Pancreas (tissue), 10 donors: ENCODE results near the gene BHLHA15. TPM values are rescaled to one million over a fixed set of nuclear protein-coding genes. Genes with fewer than 3 reads are reported as not detected.
"Not testable (repeated sequence)": the region's sequence is repeated elsewhere in the genome, so short reads cannot be mapped to it uniquely, and the experiment has no call there.

ENCODE experiments used
- ATAC-seq, 4 donors: fragments of 200-7000 bp; cut with Tn5 transposase; one replicate each; pipeline versions ENCODE4 v1.8.0 to v1.9.1; 2020; ENCODE audit warnings: mild to moderate bottlenecking in 4 of 4, moderate library complexity in 4 of 4
- DNase-seq, 6 donors: peaks; one replicate each; pipeline ENCODE4 v3.0.0-alpha.2; 2020
- FAIRE-seq: peaks from 2 replicates; lab custom pipeline; 2012; peaks lifted over from hg19 to GRCh38; lab: Jason Lieb, UNC
- H3K27ac ChIP-seq, 4 donors: fragments of 200-600 bp; sonication (generic); 1 replicate in 3 of 4; 2 replicates in 1 of 4; pipeline versions ENCODE4 v1.5.0 to v1.8.0; 2020
- H3K27me3 ChIP-seq, 4 donors: fragments of 200-600 bp; one replicate each; pipeline ENCODE4 v1.8.0; 2021
- H3K36me3 ChIP-seq, 3 donors: fragments of 200-600 bp; sonication (generic) in 1 of 3; one replicate each; pipeline versions ENCODE4 v1.5.0 to v1.8.0; 2020 to 2021
- H3K4me1 ChIP-seq, 3 donors: fragments of 200-600 bp; one replicate each; pipeline ENCODE4 v1.8.0; 2021
- H3K4me3 ChIP-seq, 4 donors: fragments of 200-600 bp; sonication (generic) in 2 of 4; one replicate each; pipeline versions ENCODE4 v1.5.0 to v1.8.0; 2020 to 2021
- H3K9me3 ChIP-seq, 4 donors: fragments of 200-600 bp; one replicate each; pipeline ENCODE4 v1.8.0; 2021
- CTCF ChIP-seq, 4 donors: fragments of 200-600 bp; sonication (generic) in 3 of 4; IDR thresholded peaks; one replicate each; pipeline versions ENCODE4 v1.5.0 to v1.8.0; 2021; ENCODE audit warnings: antibody characterized with exemption in 4 of 4
- WGBS, 2 donors: extraction: QIAGEN DNeasy Blood & Tissue Kit; methylation state at CpG; one replicate each; pipeline ENCODE4 v1.1.7; 2013; 5-methylcytosine and 5-hydroxymethylcytosine counted together
- intact Hi-C, 3 donors: fragments of 100-400 bp; cut with DNase I; formaldehyde crosslinking; loops; one replicate each; pipeline versions ENCODE4 v1.11.1 to v1.14.2; 2022
- polyA plus RNA-seq, 2 donors: library from polyadenylated mRNA; stranded (reverse); fragments of 200-250 nt; gene quantifications; one replicate each; pipeline ENCODE4 v1.2.3, GENCODE V29; 2013
- total RNA-seq, 6 donors: library from RNA; stranded (reverse); fragmentation: NEBNext Ultra II Directional in 4 of 6; extraction: Animal tissue kit (Norgen Biotek cat#: 25700) in 4 of 6; gene quantifications; one replicate each; pipeline versions ENCODE4 v1.2.1 to v1.2.4, GENCODE V29; 2021 to 2023
- donor health status: healthy with polysubstance abuse.
- donor health status: DM: no; HTN: no; CAD: no; lungs with moderate emphysema.
- donor health status: DM: no; HTN: no; CAD: no.
- donor health status: control.
- donor health status: control.
- donor health status: Bipolar disorder and iron deficiency.
- donor health status: DM: yes; HTN: yes; CAD: no.
- donor health status: DM: no; HTN: no; CAD: no.
- donor health status: DM: no; HTN: no; CAD: no.
- donor health status: DM: yes; HTN: yes; CAD: no.

BHLHA15 gene
- total and polyA plus RNA-seq, 8 donors, result 32.5 to 405 (median 105) TPM

DNA sequence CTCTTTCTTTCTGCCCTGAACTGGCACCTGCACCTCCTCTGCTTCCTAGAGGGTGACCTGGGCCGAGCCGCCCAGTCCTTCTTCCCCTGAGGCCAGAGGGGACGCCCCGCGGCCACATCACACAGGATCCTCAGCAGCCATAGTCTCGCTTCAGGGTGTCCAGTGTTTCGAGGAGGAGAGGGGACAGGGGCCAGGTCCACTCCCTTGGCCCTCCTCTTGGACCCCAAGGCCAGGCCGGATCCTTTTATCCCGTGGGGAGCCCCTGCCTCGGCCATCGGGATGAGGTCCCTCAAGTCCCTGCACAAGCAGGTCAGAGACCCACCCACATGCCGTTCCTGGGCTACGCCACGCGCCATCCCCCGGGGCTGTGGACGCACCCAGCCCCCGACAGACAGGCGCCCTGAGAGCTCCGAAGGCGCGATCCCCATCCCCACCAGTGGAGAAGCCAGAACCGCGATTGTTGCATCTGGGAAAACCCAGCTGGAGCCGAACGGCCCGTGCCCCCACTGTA is 3.6 kb downstream of the BHLHA15 start:
- Histone ChIP-seq H3K4me3 (peak overlapping the region in 3 of 4 donors; percentile 58 to 82 (median 62)), H3K4me1 (peaks cover 12 to 28% (median 12%) of the 10 kb centered on the region in 3 donors), H3K27me3 (no peaks in the 10 kb centered on the region), H3K27ac (peak overlapping the region; percentile 88 to 94 (median 90)), H3K9me3 (no peaks in the 10 kb centered on the region), H3K36me3 (peaks cover 0 to 16% (median 0%) of the 10 kb centered on the region in 3 donors)
- peak; percentile 41 to 84 (median 62) for DNase-seq
- FAIRE-seq, result no peak
- WGBS, 2 donors, result 42 to 43% methylated on average over 27 of the region's 27 CpGs
- ATAC-seq, result peak in 1 of 4 donors; percentile 1
- TF ChIP-seq CTCF (IDR thresholded peaks at IDR 0.05), result no peak
- intact Hi-C loops, result loop anchor here in 1 of 3 donors (5.0 kb wide), 1 partner anchor 38 kb away; no protein-coding TSS in a partner anchor

GRCh38 chr7:98215561-98216495 is 4.6 kb downstream of the BHLHA15 start:
- intact Hi-C loops, result no loop called here
- peaks cover 12 to 28% (median 12%) of the 10 kb centered on the region in 3 donors for H3K4me1 ChIP-seq
- ATAC-seq, result peak; percentile 46 to 63 (median 54)
- 44 to 47% methylated on average over 32 of the region's 32 CpGs for WGBS, 2 donors
- no peaks in the 10 kb centered on the region for H3K27me3 ChIP-seq
- peak; percentile 84 to 95 (median 92) for DNase-seq
- FAIRE-seq, result no peak
- no peak for TF ChIP-seq CTCF (IDR thresholded peaks at IDR 0.05)
- H3K36me3 ChIP-seq, result peaks cover 0 to 16% (median 0%) of the 10 kb centered on the region in 3 donors
- H3K4me3 ChIP-seq, result peak overlapping the region in 2 of 4 donors; percentile 62 to 82
- peak overlapping the region; percentile 88 to 94 (median 90) for H3K27ac ChIP-seq
- no peaks in the 10 kb centered on the region for H3K9me3 ChIP-seq

DNA sequence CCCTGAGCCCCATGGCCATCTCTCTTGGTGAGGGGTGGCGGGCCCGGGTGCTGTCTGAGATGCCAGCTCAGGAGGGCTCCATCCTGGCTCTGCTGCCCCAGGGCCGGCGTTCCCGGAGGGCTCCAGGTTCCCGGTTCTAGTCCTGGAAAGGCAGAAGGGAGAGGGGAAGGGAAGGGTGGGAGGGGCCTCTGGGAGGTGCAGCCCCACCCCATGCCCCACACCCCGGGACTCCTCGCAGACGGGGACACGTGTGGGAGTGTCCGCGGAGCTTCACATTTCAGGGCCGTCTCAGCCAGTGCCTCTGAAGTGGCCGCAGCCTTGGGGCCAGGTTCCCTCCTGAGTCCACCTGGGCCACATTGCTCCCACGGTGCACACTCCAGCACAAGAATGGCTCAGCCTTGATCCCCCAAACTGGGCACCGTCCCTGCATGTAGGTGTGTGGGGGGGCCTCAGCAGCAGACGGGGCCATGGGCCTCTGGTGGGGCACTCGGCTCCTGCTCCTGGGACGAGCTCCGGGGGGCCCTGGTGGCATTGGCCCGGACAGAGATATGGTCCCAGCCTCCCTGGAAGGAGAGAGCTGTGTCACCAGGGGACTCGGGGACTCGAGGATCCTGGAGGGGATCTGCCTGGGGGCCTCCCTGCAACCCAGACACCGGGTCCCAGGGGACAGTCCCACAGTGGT is 5.8 kb downstream of the BHLHA15 start:
- no peaks in the 10 kb centered on the region for H3K27me3 ChIP-seq
- H3K27ac ChIP-seq, result peak overlapping the region; percentile 20 to 82 (median 64)
- no peaks in the 10 kb centered on the region for H3K9me3 ChIP-seq
- ATAC-seq, result peak in 3 of 4 donors; percentile 0 to 2 (median 1)
- intact Hi-C loops, result no loop called here
- H3K4me3 ChIP-seq, result no peak overlapping the region
- no peak for FAIRE-seq
- H3K36me3 ChIP-seq, result peaks cover 0 to 16% (median 0%) of the 10 kb centered on the region in 3 donors
- peaks cover 12 to 28% (median 12%) of the 10 kb centered on the region in 3 donors for H3K4me1 ChIP-seq
- 56 to 61% methylated on average over 21 to 24 of the region's 24 CpGs for whole genome bisulfite sequencing, 2 donors
- no peak for TF ChIP-seq CTCF (IDR thresholded peaks at IDR 0.05)
- peak; percentile 40 to 88 (median 63) for DNase-seq

DNA sequence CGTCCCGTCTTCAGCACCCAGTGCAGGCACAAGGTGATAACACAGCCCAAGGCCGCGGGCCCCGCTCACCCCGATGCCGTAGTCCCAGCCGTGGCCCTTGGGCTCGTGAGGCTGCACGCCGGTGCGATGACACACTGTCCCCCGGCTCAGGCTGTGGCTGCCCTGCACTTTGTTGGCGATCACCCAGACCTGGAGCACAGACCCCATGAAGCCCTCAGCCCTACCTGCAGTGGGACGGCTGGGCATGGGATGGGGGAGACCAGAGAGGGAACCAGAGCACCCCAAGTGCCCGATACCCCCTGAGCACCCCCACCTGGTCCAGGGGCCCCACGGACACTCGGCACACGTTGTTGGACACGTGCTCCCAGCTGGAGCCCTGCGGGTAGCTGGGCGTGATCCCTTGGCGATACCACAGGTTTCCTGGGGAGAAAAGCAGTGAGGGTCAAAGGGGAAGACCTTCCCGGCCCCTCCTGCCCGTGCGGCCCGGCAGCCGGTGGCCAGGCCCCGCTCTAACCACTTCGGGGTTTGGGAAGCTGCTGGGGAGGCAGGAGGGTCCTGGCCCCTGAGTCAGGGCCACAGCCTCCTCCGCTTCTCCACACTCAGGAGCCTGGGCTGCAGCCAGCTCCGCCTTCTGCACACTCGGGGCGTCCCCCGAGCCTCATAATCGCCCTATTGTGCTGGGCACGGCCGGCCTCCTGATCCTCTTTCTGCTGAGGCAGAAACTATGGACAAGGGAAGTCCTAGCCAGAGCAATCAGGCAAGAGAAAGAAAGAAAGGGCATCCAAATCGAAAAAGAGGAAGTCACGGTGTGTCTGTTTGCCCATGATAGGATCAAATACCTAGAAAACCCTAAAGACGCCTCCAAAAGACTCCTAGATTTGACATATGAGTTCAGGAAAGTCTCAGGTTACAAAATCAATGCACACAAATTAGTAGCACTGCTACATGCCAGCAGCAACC is 6.7 kb downstream of the BHLHA15 start:
- ATAC-seq, result peak; percentile 10 to 17 (median 12)
- H3K36me3 ChIP-seq, result peaks cover 0 to 8% (median 0%) of the 10 kb centered on the region in 3 donors
- H3K4me1 ChIP-seq, result peaks cover 12 to 28% (median 12%) of the 10 kb centered on the region in 3 donors
- DNase-seq, result peak; percentile 40 to 90 (median 70)
- 23% methylated on average over 41 of the region's 41 CpGs for whole genome bisulfite sequencing, 2 donors
- peak overlapping the region; percentile 20 to 82 (median 64) for H3K27ac ChIP-seq
- H3K4me3 ChIP-seq, result peak overlapping the region in 1 of 4 donors; percentile 10
- FAIRE-seq, result no peak
- H3K27me3 ChIP-seq, result no peaks in the 10 kb centered on the region
- intact Hi-C loops, result no loop called here
- no peak for TF ChIP-seq CTCF (IDR thresholded peaks at IDR 0.05)
- H3K9me3 ChIP-seq, result no peaks in the 10 kb centered on the region

DNA sequence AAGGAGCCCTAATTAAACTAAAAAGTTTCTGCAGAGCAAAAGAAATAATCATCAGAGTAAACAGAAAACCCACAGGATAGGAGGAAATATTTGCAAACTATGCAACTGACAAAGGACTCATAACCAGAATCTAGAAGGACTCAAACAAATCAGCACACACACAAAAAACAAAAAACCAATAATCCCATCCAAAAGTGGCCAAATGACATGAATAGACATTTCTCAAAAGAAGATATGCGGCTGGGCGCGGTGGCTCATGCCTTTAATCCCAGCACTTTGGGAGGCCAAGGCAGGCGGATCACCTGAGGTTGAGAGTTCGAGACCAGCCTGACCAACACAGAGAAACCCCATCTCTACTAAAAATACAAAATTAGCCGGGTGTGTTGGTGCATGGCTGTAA is 8.1 kb downstream of the BHLHA15 start:
- WGBS, 2 donors, result 98% methylated on average over 6 of the region's 6 CpGs
- H3K36me3 ChIP-seq, H3K4me3 ChIP-seq, H3K27ac ChIP-seq, H3K27me3 ChIP-seq, FAIRE-seq, H3K9me3 ChIP-seq, ATAC-seq, intact Hi-C loops: not testable (repeated sequence)
- peak in 3 of 6 donors; percentile 6 to 27 (median 7) for DNase-seq
- peaks cover 12 to 28% (median 12%) of the 10 kb centered on the region in 3 donors for H3K4me1 ChIP-seq
